ENCODE measurements around the gene FZD7. TPM values are rescaled to one million over a fixed set of nuclear protein-coding genes. Genes with fewer than 3 reads are reported as not detected.

The FZD7 gene
- total and polyA plus RNA-seq, 11 donors, result 1.7 to 42.0 (median 19.3) TPM

GRCh38 chr2:202052235-202052634 lies 18.6 kb downstream of the FZD7 start:
- Histone ChIP-seq H3K4me1 (peaks cover 0 to 14% (median 0%) of the 10 kb centered on the region in 12 donors), H3K27ac (no peak overlapping the region), H3K9me3 (no peaks in the 10 kb centered on the region), H3K27me3 (peaks cover 0 to 10% (median 0%) of the 10 kb centered on the region in 9 donors), H3K4me3 (no peak overlapping the region), H3K36me3 (no peaks in the 10 kb centered on the region)
- WGBS, 4 donors, result 84 to 97% (median 93%) methylated on average over 1 of the region's 1 CpG
- TF ChIP-seq POLR2A (IDR thresholded peaks at IDR 0.05) (no peak), CTCF (IDR thresholded peaks at IDR 0.05) (no peak)
- ATAC-seq (no peak), DNase-seq (no peak)
- intact Hi-C loops (cut with DNase I), result loop anchor here in 2 of 10 donors (5.0 to 10.0 kb wide), 2 partner anchors 187 to 190 kb away; no protein-coding TSS in a partner anchor

GRCh38 chr2:202054679-202055078 lies 21.0 kb downstream of the FZD7 start:
- H3K4me1 ChIP-seq, result peaks cover 0 to 13% (median 0%) of the 10 kb centered on the region in 12 donors
- TF ChIP-seq POLR2A (IDR thresholded peaks at IDR 0.05) (no peak), CTCF (IDR thresholded peaks at IDR 0.05) (no peak)
- intact Hi-C loops (cut with DNase I), result loop anchor here in 5 of 10 donors (5.0 to 10.0 kb wide), 3 partner anchors 190 to 257 kb away; no protein-coding TSS in a partner anchor
- no peaks in the 10 kb centered on the region for H3K36me3 ChIP-seq
- ATAC-seq (no peak), DNase-seq (no peak)
- 37 to 63% (median 49%) methylated on average over 3 of the region's 3 CpGs for WGBS, 4 donors
- peaks cover 0 to 13% (median 0%) of the 10 kb centered on the region in 9 donors for H3K27me3 ChIP-seq
- H3K4me3 ChIP-seq, result no peak overlapping the region
- H3K27ac ChIP-seq, result no peak overlapping the region
- H3K9me3 ChIP-seq, result no peaks in the 10 kb centered on the region

GRCh38 chr2:202056611-202057010 lies 23.0 kb downstream of the FZD7 start:
- intact Hi-C loops (cut with DNase I), result loop anchor here in 4 of 10 donors (5.0 to 10.0 kb wide), 3 partner anchors 192 to 259 kb away; no protein-coding TSS in a partner anchor
- Histone ChIP-seq H3K27me3 (peaks cover 0 to 13% (median 0%) of the 10 kb centered on the region in 9 donors), H3K4me3 (no peak overlapping the region), H3K4me1 (peaks cover 0 to 10% (median 0%) of the 10 kb centered on the region in 12 donors), H3K27ac (no peak overlapping the region), H3K9me3 (no peaks in the 10 kb centered on the region), H3K36me3 (no peaks in the 10 kb centered on the region)
- no peak for ATAC-seq
- 52 to 66% (median 60%) methylated on average over 2 of the region's 2 CpGs for WGBS, 4 donors
- no peak for DNase-seq
- no peak for TF ChIP-seq POLR2A (IDR thresholded peaks at IDR 0.05)
- TF ChIP-seq CTCF (IDR thresholded peaks at IDR 0.05), result peak in 8 of 12 donors; percentile 11 to 39 (median 28)

- no peaks in the 10 kb centered on the region for H3K36me3 ChIP-seq
- DNase-seq, result no peak
- 77 to 84% (median 81%) methylated on average over 3 of the region's 3 CpGs for WGBS, 4 donors
- no peak overlapping the region for H3K27ac ChIP-seq
- peaks cover 0 to 13% (median 0%) of the 10 kb centered on the region in 9 donors for H3K27me3 ChIP-seq
- no peak for ATAC-seq
- H3K4me3 ChIP-seq, result no peak overlapping the region
- H3K9me3 ChIP-seq, result no peaks in the 10 kb centered on the region
- TF ChIP-seq POLR2A (IDR thresholded peaks at IDR 0.05) (no peak), CTCF (IDR thresholded peaks at IDR 0.05) (peak in 6 of 12 donors; percentile 11 to 28 (median 17))
- H3K4me1 ChIP-seq, result peaks cover 0 to 12% (median 5%) of the 10 kb centered on the region in 12 donors
- intact Hi-C loops (cut with DNase I), result loop anchor here in 2 of 10 donors (10.0 kb wide), 2 partner anchors 95 to 205 kb away; no protein-coding TSS in a partner anchor
Measured at GRCh38 chr2:202060218-202060617, 26.6 kb downstream of the FZD7 start.
